ENCODE results near the gene MIA2. TPM values are rescaled to one million over a fixed set of nuclear protein-coding genes. Genes with fewer than 3 reads are reported as not detected.

Gene MIA2
- total and polyA plus RNA-seq, 9 of the 15 experiments (the other 6 are each of a cell fraction or from before 2014, with no cell fraction given), result 6.0 to 21.8 (median 12.8) TPM

DNA sequence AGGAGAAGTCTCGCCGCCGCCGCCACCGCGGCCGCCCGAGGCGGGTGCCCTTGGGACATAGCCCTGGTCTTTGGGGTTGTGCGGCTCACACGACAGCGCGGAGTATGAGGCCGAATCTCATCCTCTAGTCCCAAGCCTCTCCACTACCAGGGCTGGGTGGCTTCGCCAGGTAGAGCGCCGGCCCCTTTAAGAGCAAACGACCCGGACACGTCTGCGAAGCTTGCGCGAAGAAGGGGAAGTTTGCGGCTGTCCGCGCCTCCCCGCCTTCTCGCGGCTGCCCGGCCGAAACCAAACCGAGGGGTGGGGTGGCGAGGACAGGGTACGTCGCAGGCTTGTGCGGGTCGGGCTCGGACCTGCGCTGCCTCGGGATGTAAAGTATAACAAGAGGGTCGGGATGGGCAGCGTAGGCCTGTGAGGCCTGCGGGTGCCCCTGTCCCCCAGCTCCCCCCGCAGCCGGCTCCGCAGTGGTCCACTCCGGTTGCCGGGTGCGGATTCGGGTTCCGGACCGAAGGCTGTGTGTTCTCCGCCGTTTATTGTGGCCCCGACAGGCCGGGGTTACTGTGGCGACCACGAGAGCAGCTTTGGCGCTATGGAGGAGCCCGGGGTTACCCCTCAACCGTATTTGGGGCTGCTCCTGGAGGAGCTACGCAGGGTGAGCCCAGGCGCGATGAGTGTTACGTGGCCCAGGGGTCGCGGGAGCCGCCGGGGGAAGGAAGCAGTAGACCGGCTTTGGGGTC lies 33.3 kb downstream of the MIA2 start (continued):
- TF ChIP-seq, protein P1, sequence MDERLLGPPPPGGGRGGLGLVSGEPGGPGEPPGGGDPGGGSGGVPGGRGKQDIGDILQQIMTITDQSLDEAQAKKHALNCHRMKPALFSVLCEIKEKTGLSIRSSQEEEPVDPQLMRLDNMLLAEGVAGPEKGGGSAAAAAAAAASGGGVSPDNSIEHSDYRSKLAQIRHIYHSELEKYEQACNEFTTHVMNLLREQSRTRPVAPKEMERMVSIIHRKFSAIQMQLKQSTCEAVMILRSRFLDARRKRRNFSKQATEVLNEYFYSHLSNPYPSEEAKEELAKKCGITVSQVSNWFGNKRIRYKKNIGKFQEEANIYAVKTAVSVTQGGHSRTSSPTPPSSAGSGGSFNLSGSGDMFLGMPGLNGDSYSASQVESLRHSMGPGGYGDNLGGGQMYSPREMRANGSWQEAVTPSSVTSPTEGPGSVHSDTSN (CRISPR knock-in tag; IDR thresholded peaks at IDR 0.05; ENCODE audit: low read depth), result no peak
- TF ChIP-seq, protein P1 (tag; conservative IDR thresholded peaks at IDR 0.05; ENCODE audit: low read depth), result no peak
- TF ChIP-seq NR2C1 (IDR thresholded peaks at IDR 0.05) (no peak), NR2C1 (tag; IDR thresholded peaks at IDR 0.05) (no peak), JUN (IDR thresholded peaks at IDR 0.05; ENCODE audit: borderline replicate concordance, low read depth, low read length) (no peak), JUN (CRISPR knock-in tag; IDR thresholded peaks at IDR 0.05; ENCODE audit: borderline replicate concordance) (no peak), EGR1 (conservative IDR thresholded peaks at IDR 0.05) (no peak), CHCHD3 (CRISPR knock-in tag; IDR thresholded peaks at IDR 0.05) (no peak), CBX3 (IDR thresholded peaks at IDR 0.05; ENCODE audit: borderline replicate concordance in 1 of 2, low read length in 2 of 2) (no peak)
- TF ChIP-seq, protein P2, sequence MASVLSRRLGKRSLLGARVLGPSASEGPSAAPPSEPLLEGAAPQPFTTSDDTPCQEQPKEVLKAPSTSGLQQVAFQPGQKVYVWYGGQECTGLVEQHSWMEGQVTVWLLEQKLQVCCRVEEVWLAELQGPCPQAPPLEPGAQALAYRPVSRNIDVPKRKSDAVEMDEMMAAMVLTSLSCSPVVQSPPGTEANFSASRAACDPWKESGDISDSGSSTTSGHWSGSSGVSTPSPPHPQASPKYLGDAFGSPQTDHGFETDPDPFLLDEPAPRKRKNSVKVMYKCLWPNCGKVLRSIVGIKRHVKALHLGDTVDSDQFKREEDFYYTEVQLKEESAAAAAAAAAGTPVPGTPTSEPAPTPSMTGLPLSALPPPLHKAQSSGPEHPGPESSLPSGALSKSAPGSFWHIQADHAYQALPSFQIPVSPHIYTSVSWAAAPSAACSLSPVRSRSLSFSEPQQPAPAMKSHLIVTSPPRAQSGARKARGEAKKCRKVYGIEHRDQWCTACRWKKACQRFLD (CRISPR knock-in tag; IDR thresholded peaks at IDR 0.05), result no peak
- TF ChIP-seq, protein P3, sequence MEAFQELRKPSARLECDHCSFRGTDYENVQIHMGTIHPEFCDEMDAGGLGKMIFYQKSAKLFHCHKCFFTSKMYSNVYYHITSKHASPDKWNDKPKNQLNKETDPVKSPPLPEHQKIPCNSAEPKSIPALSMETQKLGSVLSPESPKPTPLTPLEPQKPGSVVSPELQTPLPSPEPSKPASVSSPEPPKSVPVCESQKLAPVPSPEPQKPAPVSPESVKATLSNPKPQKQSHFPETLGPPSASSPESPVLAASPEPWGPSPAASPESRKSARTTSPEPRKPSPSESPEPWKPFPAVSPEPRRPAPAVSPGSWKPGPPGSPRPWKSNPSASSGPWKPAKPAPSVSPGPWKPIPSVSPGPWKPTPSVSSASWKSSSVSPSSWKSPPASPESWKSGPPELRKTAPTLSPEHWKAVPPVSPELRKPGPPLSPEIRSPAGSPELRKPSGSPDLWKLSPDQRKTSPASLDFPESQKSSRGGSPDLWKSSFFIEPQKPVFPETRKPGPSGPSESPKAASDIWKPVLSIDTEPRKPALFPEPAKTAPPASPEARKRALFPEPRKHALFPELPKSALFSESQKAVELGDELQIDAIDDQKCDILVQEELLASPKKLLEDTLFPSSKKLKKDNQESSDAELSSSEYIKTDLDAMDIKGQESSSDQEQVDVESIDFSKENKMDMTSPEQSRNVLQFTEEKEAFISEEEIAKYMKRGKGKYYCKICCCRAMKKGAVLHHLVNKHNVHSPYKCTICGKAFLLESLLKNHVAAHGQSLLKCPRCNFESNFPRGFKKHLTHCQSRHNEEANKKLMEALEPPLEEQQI (IDR thresholded peaks at IDR 0.05), result peak; percentile 69; the same call in 1 of the 2 replicates
- TF ChIP-seq, protein P4, sequence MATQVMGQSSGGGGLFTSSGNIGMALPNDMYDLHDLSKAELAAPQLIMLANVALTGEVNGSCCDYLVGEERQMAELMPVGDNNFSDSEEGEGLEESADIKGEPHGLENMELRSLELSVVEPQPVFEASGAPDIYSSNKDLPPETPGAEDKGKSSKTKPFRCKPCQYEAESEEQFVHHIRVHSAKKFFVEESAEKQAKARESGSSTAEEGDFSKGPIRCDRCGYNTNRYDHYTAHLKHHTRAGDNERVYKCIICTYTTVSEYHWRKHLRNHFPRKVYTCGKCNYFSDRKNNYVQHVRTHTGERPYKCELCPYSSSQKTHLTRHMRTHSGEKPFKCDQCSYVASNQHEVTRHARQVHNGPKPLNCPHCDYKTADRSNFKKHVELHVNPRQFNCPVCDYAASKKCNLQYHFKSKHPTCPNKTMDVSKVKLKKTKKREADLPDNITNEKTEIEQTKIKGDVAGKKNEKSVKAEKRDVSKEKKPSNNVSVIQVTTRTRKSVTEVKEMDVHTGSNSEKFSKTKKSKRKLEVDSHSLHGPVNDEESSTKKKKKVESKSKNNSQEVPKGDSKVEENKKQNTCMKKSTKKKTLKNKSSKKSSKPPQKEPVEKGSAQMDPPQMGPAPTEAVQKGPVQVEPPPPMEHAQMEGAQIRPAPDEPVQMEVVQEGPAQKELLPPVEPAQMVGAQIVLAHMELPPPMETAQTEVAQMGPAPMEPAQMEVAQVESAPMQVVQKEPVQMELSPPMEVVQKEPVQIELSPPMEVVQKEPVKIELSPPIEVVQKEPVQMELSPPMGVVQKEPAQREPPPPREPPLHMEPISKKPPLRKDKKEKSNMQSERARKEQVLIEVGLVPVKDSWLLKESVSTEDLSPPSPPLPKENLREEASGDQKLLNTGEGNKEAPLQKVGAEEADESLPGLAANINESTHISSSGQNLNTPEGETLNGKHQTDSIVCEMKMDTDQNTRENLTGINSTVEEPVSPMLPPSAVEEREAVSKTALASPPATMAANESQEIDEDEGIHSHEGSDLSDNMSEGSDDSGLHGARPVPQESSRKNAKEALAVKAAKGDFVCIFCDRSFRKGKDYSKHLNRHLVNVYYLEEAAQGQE (IDR thresholded peaks at IDR 0.05; ENCODE audit: borderline replicate concordance), result no peak
- TF ChIP-seq, protein P4 (CRISPR knock-in tag; IDR thresholded peaks at IDR 0.05; ENCODE audit: low read depth), result no peak
